ENCODE results near the gene COL4A1. TPM values are rescaled to one million over a fixed set of nuclear protein-coding genes. Genes with fewer than 3 reads are reported as not detected.

COL4A1 gene
- 10 to 100 TPM; 31.0 to 77.6 TPM for total RNA-seq

DNA sequence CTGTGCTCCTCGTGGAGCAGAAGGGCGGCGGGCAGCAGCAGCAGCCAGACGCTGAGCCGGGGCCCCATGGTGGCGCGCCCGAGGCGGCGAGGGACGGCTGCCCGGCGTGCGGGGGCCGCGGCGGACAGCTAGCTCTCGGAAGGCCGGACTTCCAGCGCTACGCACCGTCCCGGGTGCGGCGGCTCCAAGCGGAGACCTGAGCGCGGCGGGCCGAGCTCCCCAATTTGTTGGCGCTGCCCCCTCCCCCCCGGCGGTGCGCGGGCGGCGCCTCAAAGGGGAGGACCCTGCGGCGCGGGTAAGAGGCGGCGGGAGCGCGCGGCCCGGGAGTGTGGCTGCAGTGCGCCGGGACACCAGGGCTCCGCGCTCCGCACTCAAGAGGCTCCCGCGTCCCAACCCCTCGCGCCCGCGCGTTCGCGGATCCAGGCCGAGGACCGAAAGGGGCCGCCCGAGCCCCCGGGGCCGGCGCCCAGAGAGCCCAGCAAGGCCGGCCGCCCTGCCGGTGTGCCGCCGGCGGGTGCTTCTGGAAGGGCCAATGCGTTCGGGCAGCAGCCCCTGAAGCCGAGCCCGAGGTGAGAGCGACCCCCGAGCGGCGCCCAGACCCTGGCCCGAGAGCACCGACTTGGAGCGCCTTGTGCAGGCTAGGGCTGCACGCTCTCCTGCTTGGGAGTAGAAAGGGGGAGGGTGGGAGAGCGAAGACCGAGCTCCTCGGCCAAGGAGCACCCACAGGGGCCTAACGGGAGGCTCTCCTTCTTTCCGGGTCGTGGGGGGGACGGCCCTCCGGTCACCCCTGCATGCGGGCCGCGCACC lies at the start of gene COL4A1, which contains the start of gene COL4A2:
TSS of gene COL4A1 (minus strand) at position 198 of the 807 bp plus-strand sequence. CDS start at position 68, 130 bp downstream.
TSS of gene COL4A2 (plus strand) at position 325 of the 807 bp plus-strand sequence. CDS start 620 bp downstream, outside the sequence.

Small RNA genes lying within 50 kb of the gene (small RNA-seq; reads per million reads assigned to genes)
- gene MIR8073, result 0 reads per million in 2 donors

Other genes starting within 250 kb of the COL4A1 start
- 100 to 1,000 TPM in 1 of 2 donors, 10 to 100 TPM in 1; 77.4 to 157 TPM for gene COL4A2, start 127 bp upstream of the COL4A1 start, total RNA-seq